Naive thymus-derived CD4-positive, alpha-beta T cell (primary cell): ENCODE data around the gene TERB1. TPM values are rescaled to one million over a fixed set of nuclear protein-coding genes. Genes with fewer than 3 reads are reported as not detected.
A peak's percentile ranks its signal among the peaks of the same experiment; 100 is the strongest.

Source experiments
- ATAC-seq: fragments of 150-1000 bp; cut with Tn5 transposase; 2 replicates; pipeline ENCODE4 v1.10.0; 2021; ENCODE audit warnings: mild to moderate bottlenecking, moderate library complexity
- CTCF ChIA-PET: fragments of 350-600 bp; sonication (Branson Sonifier 250); formaldehyde crosslinking; loops from one replicate; lab custom pipeline; 2021; ENCODE audit warnings: antibody characterized with exemption; lab: Charles Lee
- POLR2A ChIA-PET: fragments of 350-600 bp; sonication (Branson Sonifier 250); formaldehyde crosslinking; loops from one replicate; lab custom pipeline; 2021; ENCODE audit warnings: antibody characterized with exemption, inconsistent platforms; lab: Charles Lee
- DNase-seq, 9 donors: peaks; one replicate each; pipeline versions ENCODE4 v3.0.0 to v3.0.0-alpha.2; 2020 to 2022; ENCODE audit warnings: mixed read lengths in 1 of 9
- H3K27ac ChIP-seq: one replicate; pipeline ENCODE4 v1.7.0; 2013; ENCODE audit warnings: mild to moderate bottlenecking, low read depth, low read length, moderate library complexity
- H3K27me3 ChIP-seq, 2 donors: one replicate each; pipeline ENCODE4 v1.7.0; 2013; ENCODE audit warnings: low read length in 2 of 2, mild to moderate bottlenecking in 2 of 2, moderate library complexity in 2 of 2; ENCODE audit not compliant: control insufficient read depth in 2 of 2, insufficient read depth in 2 of 2
- H3K36me3 ChIP-seq, 3 experiments: 1 replicate in 2 of 3; 2 replicates in 1 of 3; pipeline ENCODE4 v1.7.0; 2013; ENCODE audit warnings: low read length in 3 of 3, mild to moderate bottlenecking in 3 of 3, moderate library complexity in 1 of 3; ENCODE audit not compliant: insufficient read depth in 3 of 3, control insufficient read depth in 2 of 3
- H3K4me1 ChIP-seq, 2 donors: one replicate each; pipeline ENCODE4 v1.7.0; 2013; ENCODE audit warnings: low read length in 2 of 2, mild to moderate bottlenecking in 2 of 2, moderate library complexity in 1 of 2; ENCODE audit not compliant: control insufficient read depth in 2 of 2, insufficient read depth in 2 of 2
- H3K4me3 ChIP-seq: 2 replicates; pipeline ENCODE4 v1.7.0; 2013; ENCODE audit warnings: mild to moderate bottlenecking, low read length
- H3K9me3 ChIP-seq, 3 experiments: 1 replicate in 2 of 3; 2 replicates in 1 of 3; pipeline ENCODE4 v1.7.0; 2013; ENCODE audit warnings: low read length in 3 of 3; ENCODE audit not compliant: control insufficient read depth in 2 of 3
- H3K27ac Mint-ChIP-seq, 9 donors: one replicate each; pipeline ENCODE4 v1.8.0; 2020 to 2022; ENCODE audit warnings: mixed read lengths in 9 of 9, mild to moderate bottlenecking in 8 of 9, moderate library complexity in 5 of 9, inconsistent platforms in 2 of 9
- H3K27me3 Mint-ChIP-seq, 5 donors: one replicate each; pipeline ENCODE4 v1.8.0; 2021 to 2022; ENCODE audit warnings: mixed read lengths in 5 of 5, mild to moderate bottlenecking in 1 of 5
- H3K36me3 Mint-ChIP-seq, 5 donors: one replicate each; pipeline ENCODE4 v1.8.0; 2020 to 2022; ENCODE audit warnings: mixed read lengths in 5 of 5, mild to moderate bottlenecking in 3 of 5, inconsistent platforms in 1 of 5
- H3K4me1 Mint-ChIP-seq, 7 donors: one replicate each; pipeline ENCODE4 v1.8.0; 2020 to 2022; ENCODE audit warnings: mixed read lengths in 7 of 7, mild to moderate bottlenecking in 3 of 7, inconsistent platforms in 1 of 7
- H3K4me3 Mint-ChIP-seq, 10 donors: one replicate each; pipeline ENCODE4 v1.8.0; 2020 to 2022; ENCODE audit warnings: mild to moderate bottlenecking in 10 of 10, mixed read lengths in 10 of 10, moderate library complexity in 6 of 10, inconsistent platforms in 2 of 10
- H3K9me3 Mint-ChIP-seq, 11 donors: one replicate each; pipeline ENCODE4 v1.8.0; 2020 to 2022; ENCODE audit warnings: mixed read lengths in 11 of 11, mild to moderate bottlenecking in 4 of 11, inconsistent platforms in 1 of 11, moderate library complexity in 1 of 11
- intact Hi-C, 2 donors: fragments of 100-400 bp; cut with micrococcal nuclease; formaldehyde crosslinking; loops; one replicate each; pipeline ENCODE4 v1.15.1; 2023
- polyA plus RNA-seq, 2 donors: library from polyadenylated mRNA; unstranded; fragments of 300-500 nt; fragmentation: Illumina TruSeq; gene quantifications; one replicate each; pipeline ENCODE4 v1.2.3, GENCODE V29; 2021
- total RNA-seq, 6 experiments: library from RNA in 5 of 6; stranded (reverse) in 5 of 6; gene quantifications; 1 replicate in 5 of 6; 2 replicates in 1 of 6; pipeline ENCODE4 v1.2.3 and lab custom pipeline; 2021 to 2026

TERB1 gene
- total and polyA plus RNA-seq, 7 experiments from 2014 or later, result 0.16 to 0.83 (median 0.37) TPM; not detected in 3

GRCh38 chr16:66754211-66754610 lies 47.2 kb downstream of the TERB1 start:
- Mint-ChIP-seq H3K27ac (no peak overlapping the region), H3K36me3 (peaks cover 0 to 7% (median 1%) of the 10 kb centered on the region in 5 donors), H3K27me3 (peaks cover 0 to 41% (median 0%) of the 10 kb centered on the region in 5 donors), H3K4me3 (no peak overlapping the region), H3K9me3 (peaks cover 0 to 6% (median 0%) of the 10 kb centered on the region in 11 donors), H3K4me1 (peaks cover 19 to 25% (median 24%) of the 10 kb centered on the region in 7 donors)
- Histone ChIP-seq H3K36me3 (peaks cover 0 to 8% (median 0%) of the 10 kb centered on the region in 3 experiments), H3K4me1 (peaks cover 20 to 21% of the 10 kb centered on the region in 2 donors), H3K9me3 (no peaks in the 10 kb centered on the region), H3K4me3 (no peak overlapping the region), H3K27me3 (no peaks in the 10 kb centered on the region), H3K27ac (no peak overlapping the region)
- ChIA-PET CTCF (interaction anchor here (1.2 kb wide), 1 partner anchor 76 kb away, joined by 3 read pairs; no protein-coding TSS in a partner anchor), POLR2A (interaction anchor here (1.1 kb wide), 1 partner anchor 76 kb away, joined by 3 read pairs; the partner anchor contains the start of gene NAE1)
- no peak for ATAC-seq
- intact Hi-C loops, result loop anchor here (5.0 kb wide), 5 partner anchors 78 to 192 kb away; partner anchors contain the start of genes CIAO2B (in 1 of the 2) and NAE1 (in 1 of the 2)
- no peak for DNase-seq

GRCh38 chr16:66752958-66753357 lies 48.4 kb downstream of the TERB1 start:
- POLR2A ChIA-PET, result no interaction called here
- Histone ChIP-seq H3K27me3 (no peaks in the 10 kb centered on the region), H3K4me1 (peaks cover 21 to 24% of the 10 kb centered on the region in 2 donors), H3K9me3 (no peaks in the 10 kb centered on the region), H3K27ac (no peak overlapping the region), H3K4me3 (no peak overlapping the region), H3K36me3 (peaks cover 0 to 19% (median 4%) of the 10 kb centered on the region in 3 experiments)
- H3K36me3 Mint-ChIP-seq, result peaks cover 0 to 13% (median 6%) of the 10 kb centered on the region in 5 donors
- CTCF ChIA-PET, result interaction anchor here (1.1 to 2.5 kb wide), 3 partner anchors 25 to 115 kb away, joined by 3 to 10 read pairs (median 5); partner anchors contain the start of gene NAE1
- H3K27ac Mint-ChIP-seq, result peak overlapping the region in 2 of 9 donors; percentile 66 to 86
- peaks cover 0 to 40% (median 0%) of the 10 kb centered on the region in 5 donors for H3K27me3 Mint-ChIP-seq
- intact Hi-C loops, result loop anchor here (5.0 kb wide), 5 partner anchors 79 to 191 kb away; partner anchors contain the start of genes CIAO2B (in 1 of the 2) and NAE1 (in 1 of the 2)
- H3K4me1 Mint-ChIP-seq, result peaks cover 26 to 35% (median 34%) of the 10 kb centered on the region in 7 donors
- H3K4me3 Mint-ChIP-seq, result peak overlapping the region in 2 of 10 donors; percentile 76 to 81
- peaks cover 0 to 6% (median 0%) of the 10 kb centered on the region in 11 donors for H3K9me3 Mint-ChIP-seq
- no peak for ATAC-seq
- no peak for DNase-seq

DNA sequence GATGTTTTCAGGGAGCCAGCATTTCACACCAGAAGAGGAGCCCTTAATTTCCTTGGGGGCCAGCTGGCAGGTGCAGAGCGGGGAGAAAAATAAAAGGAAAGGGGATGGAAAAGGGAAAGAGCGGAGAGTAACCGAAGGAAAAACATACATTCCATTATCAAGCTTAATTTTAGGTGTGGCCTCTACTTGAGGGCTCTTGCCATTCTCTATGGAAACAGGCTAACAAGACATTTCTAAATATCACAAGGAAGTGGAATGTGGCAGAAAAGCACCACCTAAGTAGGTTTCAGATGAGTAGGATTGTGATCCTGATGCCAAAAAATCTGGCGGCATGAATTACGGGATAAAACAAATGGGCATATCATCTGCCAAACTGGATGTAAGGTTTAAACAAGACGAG lies 49.0 kb downstream of the TERB1 start:
- ChIA-PET POLR2A (interaction anchor here (1.5 to 2.1 kb wide), 2 partner anchors 14 to 78 kb away, joined by 3 to 13 read pairs; partner anchors contain the start of gene NAE1), CTCF (interaction anchor here (0.7 to 2.5 kb wide), 7 partner anchors 25 to 345 kb away, joined by 3 to 10 read pairs (median 4); partner anchors contain the start of gene NAE1)
- Histone ChIP-seq H3K4me1 (peaks cover 21 to 24% of the 10 kb centered on the region in 2 donors), H3K27ac (no peak overlapping the region), H3K9me3 (no peaks in the 10 kb centered on the region), H3K27me3 (no peaks in the 10 kb centered on the region), H3K4me3 (no peak overlapping the region), H3K36me3 (peaks cover 0 to 23% (median 4%) of the 10 kb centered on the region in 3 experiments)
- intact Hi-C loops, result loop anchor here (5.0 kb wide), 5 partner anchors 80 to 190 kb away; partner anchors contain the start of genes CIAO2B (in 1 of the 2) and NAE1 (in 1 of the 2)
- Mint-ChIP-seq H3K9me3 (peaks cover 0 to 6% (median 0%) of the 10 kb centered on the region in 11 donors), H3K27ac (peak overlapping the region; percentile 66 to 91 (median 86)), H3K27me3 (peaks cover 0 to 40% (median 0%) of the 10 kb centered on the region in 5 donors), H3K4me1 (peaks cover 27 to 37% (median 34%) of the 10 kb centered on the region in 7 donors), H3K36me3 (peaks cover 0 to 16% (median 6%) of the 10 kb centered on the region in 5 donors), H3K4me3 (peak overlapping the region; percentile 76 to 91 (median 81))
- DNase-seq, result no peak
- ATAC-seq, result no peak

- intact Hi-C loops, result loop anchor here (1.0 to 5.0 kb wide), 11 partner anchors 24 to 346 kb away; partner anchors contain the start of genes CMTM4 (in 2 of the 2), NAE1 (in 2 of the 2) and CIAO2B (in 1 of the 2)
- peak overlapping the region; percentile 47 for H3K4me3 ChIP-seq
- Mint-ChIP-seq H3K36me3 (peaks cover 0 to 18% (median 6%) of the 10 kb centered on the region in 5 donors), H3K4me3 (peak overlapping the region; percentile 76 to 91 (median 81)), H3K27ac (peak overlapping the region; percentile 73 to 93 (median 87)), H3K9me3 (peaks cover 0 to 6% (median 0%) of the 10 kb centered on the region in 11 donors), H3K4me1 (peaks cover 27 to 40% (median 37%) of the 10 kb centered on the region in 7 donors), H3K27me3 (peaks cover 0 to 40% (median 0%) of the 10 kb centered on the region in 5 donors)
- ChIA-PET POLR2A (interaction anchor here (1.0 to 2.1 kb wide), 4 partner anchors 14 to 148 kb away, joined by 3 to 13 read pairs (median 5); partner anchors contain the start of gene NAE1), CTCF (interaction anchor here (0.7 to 2.5 kb wide), 9 partner anchors 10 to 344 kb away, joined by 3 to 10 read pairs (median 4); partner anchors contain the start of gene NAE1)
- no peaks in the 10 kb centered on the region for H3K27me3 ChIP-seq
- ATAC-seq (no peak), DNase-seq (no peak)
- H3K4me1 ChIP-seq, result peaks cover 21 to 24% of the 10 kb centered on the region in 2 donors
- H3K36me3 ChIP-seq, result peaks cover 0 to 26% (median 4%) of the 10 kb centered on the region in 3 experiments
- H3K9me3 ChIP-seq, result no peaks in the 10 kb centered on the region
- H3K27ac ChIP-seq, result peak overlapping the region; percentile 91
Measured at GRCh38 chr16:66751992-66752322, 49.4 kb downstream of the TERB1 start.

DNA sequence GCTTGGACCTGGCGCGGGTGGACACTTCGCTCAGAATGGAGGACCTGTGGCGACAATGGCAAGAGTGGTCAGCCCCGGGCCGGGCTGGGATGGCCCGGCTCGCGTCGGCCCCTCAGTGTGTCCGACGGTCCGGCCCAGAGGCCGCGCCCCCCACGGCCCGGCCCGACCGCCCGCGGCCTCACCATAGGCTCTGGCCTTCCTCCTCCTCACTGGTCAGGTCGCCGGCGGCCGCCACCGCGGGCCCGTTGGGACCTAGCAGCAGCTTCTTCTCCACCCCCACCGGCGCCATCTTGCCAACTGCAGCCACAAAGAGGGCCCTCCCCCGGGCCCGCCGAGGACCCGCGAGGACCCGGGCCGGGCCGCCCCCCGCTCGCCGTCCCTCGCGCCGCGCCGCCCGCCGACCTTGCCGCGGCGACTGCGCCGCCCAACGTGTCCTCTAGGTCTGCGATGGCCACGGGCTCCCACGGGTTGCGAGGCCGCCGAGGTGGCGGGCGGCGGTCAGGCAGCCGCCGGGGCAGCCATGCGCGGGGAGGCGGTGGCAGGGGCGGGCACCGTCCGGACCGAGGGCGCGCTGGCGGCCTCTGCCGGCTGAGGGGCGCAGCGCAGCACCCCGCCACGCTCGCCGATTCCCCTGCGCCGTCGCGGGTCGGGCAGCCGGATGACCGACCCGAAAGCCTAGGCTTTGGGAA lies 49.9 kb downstream of the TERB1 start, which contains the start of gene DYNC1LI2:
TSS of gene DYNC1LI2 (minus strand) at position 307 of the 689 bp plus-strand sequence. CDS start at position 289, 18 bp downstream.
- ChIA-PET CTCF (interaction anchor here (0.7 to 2.5 kb wide), 8 partner anchors 9 to 344 kb away, joined by 3 to 10 read pairs (median 4); partner anchors contain the start of gene NAE1), POLR2A (interaction anchor here (1.0 to 2.1 kb wide), 5 partner anchors 13 to 148 kb away, joined by 3 to 13 read pairs (median 3); partner anchors contain the start of gene NAE1)
- intact Hi-C loops, result loop anchor here (1.0 to 5.0 kb wide), 11 partner anchors 23 to 345 kb away; partner anchors contain the start of genes CMTM4 (in 2 of the 2), NAE1 (in 2 of the 2) and CIAO2B (in 1 of the 2)
- H3K4me3 ChIP-seq, result peak within 1 kb of the TSS; percentile 78
- Mint-ChIP-seq H3K4me3 (peak within 1 kb of the TSS; percentile 76 to 95 (median 90)), H3K9me3 (peaks cover 0 to 6% (median 0%) of the 10 kb centered on the region in 11 donors), H3K36me3 (peaks cover 0 to 22% (median 6%) of the 10 kb centered on the region in 5 donors), H3K27ac (peak within 1 kb of the TSS; percentile 73 to 96 (median 88)), H3K4me1 (peaks cover 30 to 45% (median 42%) of the 10 kb centered on the region in 7 donors), H3K27me3 (peaks cover 0 to 35% (median 0%) of the 10 kb centered on the region in 5 donors)
- peaks cover 21 to 24% of the 10 kb centered on the region in 2 donors for H3K4me1 ChIP-seq
- DNase-seq, result peak; percentile 76 to 95 (median 88)
- ATAC-seq, result peak; percentile 98
- H3K36me3 ChIP-seq, result peaks cover 0 to 31% (median 4%) of the 10 kb centered on the region in 3 experiments
- peak within 1 kb of the TSS; percentile 91 for H3K27ac ChIP-seq
- H3K9me3 ChIP-seq, result no peaks in the 10 kb centered on the region
- no peaks in the 10 kb centered on the region for H3K27me3 ChIP-seq
